CMK (cell line): ENCODE measurements around the gene SNX1.
A peak's percentile ranks its signal among the peaks of the same experiment; 100 is the strongest.
"Not testable (repeated sequence)": the region's sequence is repeated elsewhere in the genome, so short reads cannot be mapped to it uniquely, and the experiment has no call there.

Experiments
- DNase-seq: peaks from one replicate; pipeline ENCODE4 v3.0.0-alpha.2; 2010; ENCODE audit warnings: low read depth

Gene SNX1

DNA sequence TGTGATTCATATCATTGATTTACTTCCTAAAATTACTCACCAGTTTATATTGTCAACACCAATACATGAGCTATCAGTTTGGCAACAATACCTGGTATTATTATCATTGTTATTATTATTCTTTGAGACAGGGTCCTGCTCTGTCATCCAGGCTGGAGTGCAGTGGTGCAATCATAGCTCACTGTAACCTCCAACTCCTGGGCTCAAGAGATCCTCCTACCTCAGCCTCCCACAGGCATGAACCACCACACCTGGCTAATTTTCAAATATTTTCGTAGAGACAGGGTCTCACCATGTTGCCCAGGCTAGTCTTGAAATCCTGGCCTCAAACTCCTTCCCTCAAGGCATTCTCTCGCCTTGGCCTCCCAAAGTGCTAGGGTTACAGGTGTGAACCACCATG lies 22.3 kb upstream of the SNX1 start:
- not testable (repeated sequence) for DNase-seq

DNA sequence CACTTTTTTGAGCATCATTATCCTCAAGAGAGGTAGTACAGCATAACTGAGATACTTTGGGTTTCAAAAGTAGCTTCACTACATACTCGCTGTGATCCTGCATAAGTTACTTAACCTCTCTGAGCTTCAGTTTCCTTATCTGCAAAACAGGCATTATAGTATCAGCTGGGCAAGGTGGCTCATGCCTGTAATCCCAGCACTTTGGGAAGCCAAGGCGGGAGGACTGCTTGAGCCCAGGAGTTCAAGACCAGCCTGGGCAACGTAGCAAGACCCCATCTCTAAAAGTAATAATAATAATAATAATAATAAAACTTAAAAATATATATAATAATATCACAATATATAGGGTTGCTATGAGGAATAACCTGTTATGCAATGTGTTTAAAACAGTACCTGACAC lies 13.0 kb upstream of the SNX1 start:
- DNase-seq, result no peak

DNA sequence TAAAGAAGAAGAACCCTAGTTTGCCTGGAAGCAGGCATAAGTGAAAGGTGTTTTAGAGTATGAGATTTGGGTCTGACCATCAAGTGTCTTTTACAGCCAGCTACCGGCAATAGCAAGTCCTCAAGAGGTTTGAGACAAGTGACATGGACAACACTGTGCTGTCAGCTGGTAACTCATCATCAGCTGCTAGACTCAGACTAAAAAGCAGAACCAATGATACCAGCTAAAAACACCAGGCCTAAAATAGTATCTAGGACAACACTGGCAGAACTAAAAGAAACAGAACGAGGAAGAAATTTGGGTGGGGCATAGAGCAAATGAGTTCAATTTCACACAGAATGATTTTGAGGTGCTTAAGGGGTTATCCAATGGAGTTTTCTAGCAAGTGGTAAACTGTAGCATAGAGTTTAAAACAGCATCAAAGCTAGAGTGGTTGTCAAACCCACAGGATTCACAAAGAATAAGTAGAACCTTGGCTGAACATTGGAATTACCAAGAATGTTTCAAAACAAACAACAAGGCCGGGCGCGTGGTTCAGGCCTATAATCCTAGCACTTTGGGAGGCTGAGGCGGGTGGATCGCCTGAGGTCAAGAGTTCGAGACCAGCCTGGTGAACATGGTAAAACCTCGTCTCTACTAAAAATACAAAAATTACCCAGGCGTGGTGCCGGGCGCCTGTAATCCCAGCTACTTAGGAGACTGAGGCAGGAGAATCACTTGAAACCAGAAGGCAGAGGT lies 6.1 kb upstream of the SNX1 start:
- no peak for DNase-seq

DNA sequence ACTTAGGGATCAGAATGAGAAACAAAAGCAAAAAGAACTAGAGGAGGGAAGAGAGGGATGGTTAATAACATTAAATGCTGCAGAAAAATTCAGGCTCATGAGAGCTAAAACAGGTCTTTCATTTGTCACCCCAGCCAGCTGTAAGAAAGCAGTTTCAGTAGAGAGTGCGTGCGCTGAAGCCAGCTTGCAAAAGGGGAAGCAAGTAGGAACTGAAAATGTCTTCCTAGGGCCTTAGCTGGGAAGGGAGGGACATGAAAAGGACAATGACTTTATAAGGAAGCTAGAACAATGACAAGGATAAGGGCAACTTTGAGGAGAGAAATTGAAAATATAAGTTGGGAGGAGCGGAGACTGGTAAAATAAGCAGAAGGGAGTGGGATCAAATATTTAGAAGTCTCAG lies 5.3 kb upstream of the SNX1 start:
- no peak for DNase-seq

GRCh38 chr15:64092075-64092820 lies 3.5 kb upstream of the SNX1 start:
- DNase-seq, result no peak

DNA sequence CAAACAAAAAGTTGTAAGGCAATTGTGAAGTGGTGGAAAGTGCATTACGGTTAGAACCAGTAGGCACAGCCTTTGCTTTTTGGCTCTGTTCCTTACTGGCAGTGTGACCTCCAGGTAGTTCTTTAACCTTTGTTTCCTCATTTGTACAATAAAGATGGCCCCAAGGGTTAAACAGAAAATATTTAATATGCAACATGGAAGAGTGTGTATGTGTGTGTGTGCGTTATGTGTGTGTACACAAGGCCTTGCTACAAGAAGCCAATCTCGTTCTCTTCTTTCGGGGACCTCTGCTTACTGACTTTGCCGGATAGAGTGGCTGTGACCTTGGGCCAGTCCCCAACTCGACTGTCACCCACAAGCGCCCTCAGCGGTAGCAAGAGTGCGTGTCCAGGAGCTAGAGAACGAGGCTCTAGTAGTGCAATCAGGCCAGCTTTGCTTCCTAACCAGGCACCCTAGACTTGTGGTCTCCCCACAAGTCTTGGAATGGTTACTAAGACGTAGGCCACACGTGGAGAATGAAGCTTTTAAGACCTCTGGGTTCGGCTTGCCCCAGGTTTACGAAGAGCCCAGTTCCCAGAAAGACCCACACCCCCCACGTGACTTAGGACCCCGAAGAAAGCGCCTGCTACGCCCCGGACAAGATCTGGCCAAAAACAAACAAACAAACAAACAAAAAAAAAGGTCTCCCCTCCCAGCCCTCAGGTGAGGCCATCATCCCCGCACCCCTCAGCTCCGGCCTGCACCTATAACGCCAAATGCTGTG lies 2.7 kb upstream of the SNX1 start:
- peak; percentile 51 for DNase-seq

GRCh38 chr15:64093627-64094417 lies 2.0 kb upstream of the SNX1 start, which contains the start of gene CIAO2A:
Gene CIAO2A, minus strand, starts transcription at chr15:64093838. Its CDS starts 70 bp downstream, at chr15:64093768.
- DNase-seq, result peak; percentile 97

DNA sequence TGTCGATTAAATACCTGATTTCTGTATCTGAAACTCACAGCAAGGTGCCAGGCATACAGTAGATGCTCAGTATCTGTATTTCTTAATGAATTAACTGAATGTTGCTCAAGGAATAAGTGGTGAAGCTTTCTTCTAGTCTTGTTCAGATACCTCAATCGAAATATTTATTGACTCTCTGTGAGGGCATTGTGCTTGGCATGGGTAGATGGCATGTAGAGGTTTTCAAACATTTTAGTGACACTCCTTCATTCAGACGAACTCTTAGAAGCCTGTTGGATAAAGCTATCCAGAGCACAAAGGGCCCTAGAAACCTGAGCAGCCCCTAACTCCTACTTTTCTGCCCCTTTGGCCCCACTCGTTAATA lies 369 bp upstream of the SNX1 start:
- no peak for DNase-seq

- no peak for DNase-seq
Measured at GRCh38 chr15:64096668-64097384, 1.0 kb downstream of the SNX1 start.

- no peak for DNase-seq
Measured at GRCh38 chr15:64099379-64099778, 3.6 kb downstream of the SNX1 start.

DNA sequence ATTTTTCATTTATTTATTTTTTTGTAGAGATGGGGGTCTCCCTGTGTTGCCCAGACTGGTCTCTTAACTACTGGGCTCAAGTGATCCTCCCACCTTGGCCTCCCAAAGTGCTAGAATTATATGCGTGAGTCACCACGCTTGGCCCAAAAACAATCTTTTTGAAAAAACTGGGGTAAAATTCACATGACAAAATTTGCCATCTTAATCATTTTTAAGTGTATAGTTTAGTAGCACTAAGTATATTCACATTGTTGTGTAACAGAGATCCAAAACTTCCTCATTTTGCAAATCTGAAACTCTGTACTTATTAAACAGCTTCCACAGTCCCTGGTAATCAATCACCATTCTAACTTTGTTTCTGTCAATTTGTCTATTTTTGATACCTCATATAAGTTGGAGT lies 5.2 kb downstream of the SNX1 start:
- DNase-seq, result no peak

- no peak for DNase-seq
Measured at GRCh38 chr15:64102497-64102896, 6.7 kb downstream of the SNX1 start.

DNA sequence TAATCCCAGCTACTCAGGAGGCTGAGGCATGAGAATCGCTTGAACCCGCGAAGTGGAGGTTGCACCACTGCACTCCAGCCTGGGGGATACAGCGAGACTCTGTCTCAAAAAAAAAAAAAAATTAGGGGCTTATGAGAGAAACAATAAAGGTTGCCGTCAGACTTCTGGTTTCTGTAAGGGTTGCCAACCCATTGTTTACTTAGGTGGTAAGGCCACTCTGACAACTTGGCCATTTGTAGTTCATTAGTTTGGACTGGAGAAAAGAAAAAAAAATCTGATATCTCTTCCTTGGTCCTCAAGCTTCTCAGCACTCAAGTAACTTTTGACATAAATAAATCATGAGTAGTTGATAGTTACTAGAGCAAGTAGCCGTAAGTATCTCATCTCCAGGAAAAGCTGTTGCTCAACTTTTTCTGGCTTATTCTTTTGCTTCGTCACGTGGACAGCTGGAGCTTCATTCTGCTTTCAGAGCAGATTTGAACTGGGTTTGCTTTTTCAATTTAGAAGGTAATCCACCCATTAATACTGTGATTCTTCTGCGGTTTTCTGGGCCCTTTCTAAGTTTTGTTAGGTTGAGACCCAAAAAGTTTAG lies 9.4 kb downstream of the SNX1 start:
- no peak for DNase-seq

DNA sequence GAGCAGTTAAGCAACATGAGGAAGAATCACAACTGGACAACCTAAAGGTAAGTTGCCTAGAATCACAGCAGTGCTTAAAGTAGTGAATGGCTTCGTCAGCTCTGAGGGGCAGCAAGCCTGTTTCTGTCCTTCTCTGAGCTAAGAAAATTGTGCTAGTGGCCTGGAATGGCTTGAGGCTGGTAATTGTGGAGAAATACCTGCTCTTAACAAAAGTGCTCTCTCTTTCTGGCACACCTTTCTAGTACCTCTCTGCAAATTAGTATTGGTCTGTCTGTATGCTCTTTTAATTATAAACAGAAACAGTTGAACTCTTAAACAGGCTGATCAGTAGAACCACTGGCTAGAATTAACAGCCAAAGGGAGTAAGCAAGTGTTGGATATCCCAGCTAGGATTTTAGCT lies 11.6 kb downstream of the SNX1 start:
- DNase-seq, result no peak

DNA sequence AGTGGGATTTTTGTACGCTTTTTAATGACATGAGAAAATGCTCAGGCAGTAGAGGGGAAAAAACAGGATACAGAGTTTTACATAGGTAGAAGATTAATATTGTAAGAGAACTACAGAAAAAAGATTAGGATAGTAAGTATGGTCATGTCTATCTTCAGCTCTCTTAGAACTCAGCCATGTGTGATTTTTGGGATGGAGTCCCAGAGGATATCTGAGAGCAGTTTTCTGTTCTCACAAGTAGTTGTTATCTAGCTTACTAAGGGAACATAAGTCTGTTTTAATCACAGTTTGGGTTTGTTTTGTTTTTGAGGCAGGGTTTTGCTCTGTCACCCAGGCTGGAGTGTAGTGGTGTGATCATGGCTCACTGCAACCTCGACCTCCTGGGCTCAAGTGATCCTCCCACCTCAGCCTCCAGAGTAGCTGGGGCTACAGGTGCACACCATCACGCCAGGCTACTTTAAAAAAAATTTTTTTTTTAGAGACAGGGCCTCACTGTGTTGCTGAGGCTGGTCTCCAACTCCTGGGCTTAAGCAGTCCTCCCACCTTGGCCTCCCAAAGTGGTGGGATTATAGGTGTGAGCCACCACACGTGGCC lies 14.4 kb downstream of the SNX1 start:
- DNase-seq, result not testable (repeated sequence)

DNA sequence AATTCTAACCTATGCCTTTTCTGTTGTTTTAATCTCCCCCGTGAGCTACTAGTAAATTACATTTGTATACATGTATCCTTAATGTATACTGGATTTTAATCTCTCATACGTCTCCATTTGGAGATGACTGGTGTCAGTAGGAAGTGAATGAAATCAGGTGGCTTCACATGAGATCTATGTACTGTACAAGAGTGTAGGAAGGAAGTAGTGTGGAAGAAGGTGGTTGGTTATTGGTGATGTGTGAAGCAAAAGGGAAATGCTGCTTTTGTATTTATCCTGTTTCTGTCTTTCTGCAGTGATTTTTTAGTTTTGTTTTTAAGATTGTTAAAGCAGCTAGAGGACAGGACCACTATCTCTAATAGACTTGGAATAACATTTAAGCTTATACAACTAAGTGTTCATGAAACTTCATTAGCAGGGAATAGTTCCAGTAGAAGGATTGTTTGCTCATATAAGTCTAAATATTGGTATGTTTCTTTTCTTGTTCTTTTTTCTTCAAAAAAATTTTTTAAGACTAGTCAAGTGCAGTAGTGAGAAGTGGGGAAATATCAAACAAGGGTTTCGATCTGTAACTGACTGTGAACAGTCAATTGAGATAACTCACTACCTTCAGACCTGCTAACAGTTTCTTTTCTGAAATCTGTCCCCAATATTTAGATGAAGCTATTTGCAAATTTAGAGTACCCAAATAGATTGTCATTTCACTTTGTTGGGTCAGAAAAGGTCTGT lies 15.3 kb downstream of the SNX1 start:
- DNase-seq, result no peak

DNA sequence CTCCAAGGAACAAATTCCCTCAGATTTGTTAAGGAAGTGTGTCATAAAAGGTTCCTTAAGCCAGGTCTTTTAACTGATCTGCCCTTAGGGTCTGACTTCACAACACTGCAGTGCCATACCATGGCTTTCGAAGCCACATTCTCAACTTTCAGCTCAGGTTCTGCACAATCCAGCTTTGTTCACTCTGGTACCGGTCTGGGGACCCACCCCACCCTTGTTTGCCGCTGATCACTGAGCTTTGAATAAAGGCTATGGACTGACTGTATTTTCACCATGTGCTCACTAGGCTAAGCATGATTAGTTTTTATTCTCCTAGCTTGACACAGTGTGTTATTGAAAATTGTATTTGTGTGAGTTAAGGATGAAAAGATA lies 15.9 kb downstream of the SNX1 start:
- no peak for DNase-seq

DNA sequence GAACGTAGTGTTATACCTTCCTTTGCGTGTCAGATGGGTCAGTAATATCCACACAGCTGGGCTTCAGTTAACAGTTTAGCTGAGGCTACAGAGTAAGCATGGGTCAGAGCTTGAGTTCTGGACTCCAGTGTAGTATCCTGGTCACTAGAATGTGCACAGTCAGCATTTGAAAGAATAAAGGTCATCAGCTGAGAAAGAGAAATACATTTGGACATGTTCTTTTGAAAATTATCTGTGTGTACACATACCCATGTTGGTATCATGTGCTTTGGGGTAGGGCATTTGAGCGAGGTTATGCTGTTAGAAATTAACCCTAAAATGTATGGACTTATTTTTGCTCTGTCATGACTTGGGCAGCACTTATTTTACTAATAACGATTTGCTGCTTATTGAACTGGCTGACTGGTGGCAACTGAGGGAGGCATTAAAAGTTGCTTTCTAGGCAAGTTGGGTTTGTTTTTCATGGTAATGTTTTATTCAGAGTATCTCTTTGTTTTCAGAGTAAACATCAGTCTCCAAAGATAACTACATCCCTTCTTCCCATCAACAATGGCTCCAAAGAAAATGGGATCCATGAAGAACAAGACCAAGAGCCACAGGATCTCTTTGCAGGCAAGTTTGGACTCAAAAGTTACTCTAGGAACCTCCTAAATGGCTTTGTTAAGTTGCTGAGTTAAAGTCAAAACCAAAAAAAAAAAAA lies 16.4 kb downstream of the SNX1 start:
- DNase-seq, result no peak

- DNase-seq, result no peak
Measured at GRCh38 chr15:64112904-64113303, 17.1 kb downstream of the SNX1 start.
